Measurements from ENCODE around the gene KIF3C.
A peak's percentile ranks its signal among the peaks of the same experiment; 100 is the strongest.
"Not testable (repeated sequence)": the region's sequence is repeated elsewhere in the genome, so short reads cannot be mapped to it uniquely, and the experiment has no call there.

KIF3C gene

DNA sequence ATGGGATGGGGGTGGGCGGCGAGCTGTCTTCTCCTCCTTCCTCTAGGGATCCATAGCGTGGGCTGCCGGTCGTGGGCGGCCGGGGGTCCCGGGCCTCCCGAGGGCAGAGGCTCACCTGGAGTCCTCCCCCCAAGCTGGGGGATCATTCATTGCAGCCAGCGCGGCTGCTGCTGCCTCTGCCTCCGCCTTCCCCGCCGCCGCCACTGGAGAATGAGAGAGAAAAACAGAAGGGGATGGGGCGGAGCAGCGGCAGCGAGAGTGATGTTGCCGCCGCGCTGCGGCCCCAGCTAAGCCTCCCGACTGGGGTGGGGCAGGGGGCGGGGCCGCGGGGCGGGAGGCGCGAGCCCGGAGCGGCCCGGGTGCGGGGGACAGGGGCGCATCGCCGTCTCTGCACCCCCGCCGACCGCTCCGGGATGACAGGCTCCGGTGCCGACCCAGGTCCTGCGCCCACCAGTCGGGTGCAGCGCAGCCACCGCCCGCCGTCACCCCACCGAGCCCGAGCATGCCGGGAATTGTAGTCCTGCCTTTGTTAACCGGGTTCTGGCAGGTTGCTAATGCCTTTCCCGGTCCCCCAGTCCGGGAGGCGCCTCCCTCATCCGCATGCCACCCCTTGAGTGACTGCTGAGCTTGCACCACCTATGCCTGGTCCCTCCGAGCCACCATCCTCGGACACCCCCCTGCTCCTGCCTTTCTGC lies at the start of gene KIF3C:
Gene KIF3C, minus strand, starts transcription at position 225 of the 695 bp plus-strand sequence. CDS start 580 bp downstream, outside the sequence.
- DNase-seq (ENCODE audit: low read depth in 2 of 2): peak; percentile 31 to 36

DNA sequence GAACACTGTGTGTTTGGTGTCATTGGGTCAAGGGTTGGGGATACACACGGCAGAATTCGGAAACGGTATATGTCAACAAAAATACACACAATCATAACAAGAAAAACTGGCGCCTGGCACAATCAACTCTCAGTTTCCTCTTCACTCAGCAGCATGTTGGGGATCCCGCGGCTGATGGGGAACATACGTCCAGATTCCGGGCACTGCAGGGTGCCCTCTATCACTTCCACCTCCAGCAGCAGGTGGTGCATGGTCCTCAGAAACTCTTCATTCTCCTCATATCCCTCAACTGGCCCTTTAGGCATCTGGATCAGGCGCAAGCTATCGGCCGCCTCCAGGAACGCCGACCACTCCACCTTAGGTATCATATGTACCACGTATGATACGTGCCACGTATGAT lies 45.8 kb upstream of the KIF3C start:
- not testable (repeated sequence) for DNase-seq (ENCODE audit: low read depth in 2 of 2)

DNA sequence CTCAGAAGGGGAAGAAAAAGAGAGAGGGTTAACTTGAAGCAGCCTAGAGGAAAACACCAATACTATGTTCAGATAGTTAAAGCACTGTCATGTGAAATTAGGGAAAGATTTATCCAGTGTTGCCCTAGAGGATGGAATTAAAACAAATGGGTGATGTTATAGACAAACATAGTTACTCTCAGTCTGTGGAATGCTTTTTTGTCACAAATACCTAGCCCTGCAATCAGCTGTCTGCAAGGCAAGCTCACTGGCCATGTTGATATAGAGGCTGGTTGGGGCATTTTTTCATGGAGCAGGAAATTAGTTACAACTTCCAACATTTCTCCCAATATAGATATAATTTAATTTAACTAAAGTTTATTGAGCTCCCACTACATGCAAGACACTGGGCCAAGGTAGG lies 43.2 kb upstream of the KIF3C start:
- DNase-seq (ENCODE audit: low read depth in 2 of 2): no peak

DNA sequence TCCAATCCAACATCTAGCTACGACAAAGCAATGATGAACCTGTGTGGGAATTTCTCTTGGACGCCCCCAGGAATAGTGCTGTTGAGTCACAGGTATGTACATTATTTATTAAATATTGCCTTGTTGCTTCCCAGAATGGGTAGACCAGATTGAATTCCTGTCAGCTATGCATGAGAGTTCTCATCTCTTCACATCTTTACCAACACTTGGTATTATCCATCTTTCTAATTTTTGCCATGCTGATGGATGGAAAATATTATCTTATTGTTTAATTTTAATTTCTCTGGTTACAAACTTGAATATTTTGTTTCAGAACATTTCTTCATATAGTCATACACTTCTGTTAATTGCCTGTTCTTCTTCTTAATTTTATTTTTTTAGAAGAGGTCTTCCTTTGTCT lies 42.0 kb upstream of the KIF3C start:
- DNase-seq (ENCODE audit: low read depth in 2 of 2): no peak

DNA sequence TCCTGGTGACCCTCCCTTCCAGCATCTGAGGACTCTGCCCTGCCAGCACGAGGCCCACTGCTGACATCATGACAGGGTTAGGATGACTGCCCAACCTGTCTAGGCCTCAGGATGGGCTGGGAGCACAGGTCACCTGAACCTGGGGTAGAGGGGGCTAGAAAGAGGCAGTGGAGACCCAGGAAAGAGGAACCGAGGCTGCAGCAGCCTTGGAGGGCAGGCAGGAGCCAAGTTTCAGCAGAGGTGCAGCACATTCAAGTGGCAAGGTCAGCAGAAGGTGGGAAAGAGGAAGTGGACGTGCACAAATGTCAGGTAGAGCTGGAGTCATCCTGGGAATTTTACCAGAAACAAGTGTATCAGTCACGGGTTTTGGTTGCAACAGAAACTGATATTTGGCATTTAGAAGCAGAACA lies 37.9 kb upstream of the KIF3C start:
- DNase-seq (ENCODE audit: low read depth in 2 of 2): no peak

DNA sequence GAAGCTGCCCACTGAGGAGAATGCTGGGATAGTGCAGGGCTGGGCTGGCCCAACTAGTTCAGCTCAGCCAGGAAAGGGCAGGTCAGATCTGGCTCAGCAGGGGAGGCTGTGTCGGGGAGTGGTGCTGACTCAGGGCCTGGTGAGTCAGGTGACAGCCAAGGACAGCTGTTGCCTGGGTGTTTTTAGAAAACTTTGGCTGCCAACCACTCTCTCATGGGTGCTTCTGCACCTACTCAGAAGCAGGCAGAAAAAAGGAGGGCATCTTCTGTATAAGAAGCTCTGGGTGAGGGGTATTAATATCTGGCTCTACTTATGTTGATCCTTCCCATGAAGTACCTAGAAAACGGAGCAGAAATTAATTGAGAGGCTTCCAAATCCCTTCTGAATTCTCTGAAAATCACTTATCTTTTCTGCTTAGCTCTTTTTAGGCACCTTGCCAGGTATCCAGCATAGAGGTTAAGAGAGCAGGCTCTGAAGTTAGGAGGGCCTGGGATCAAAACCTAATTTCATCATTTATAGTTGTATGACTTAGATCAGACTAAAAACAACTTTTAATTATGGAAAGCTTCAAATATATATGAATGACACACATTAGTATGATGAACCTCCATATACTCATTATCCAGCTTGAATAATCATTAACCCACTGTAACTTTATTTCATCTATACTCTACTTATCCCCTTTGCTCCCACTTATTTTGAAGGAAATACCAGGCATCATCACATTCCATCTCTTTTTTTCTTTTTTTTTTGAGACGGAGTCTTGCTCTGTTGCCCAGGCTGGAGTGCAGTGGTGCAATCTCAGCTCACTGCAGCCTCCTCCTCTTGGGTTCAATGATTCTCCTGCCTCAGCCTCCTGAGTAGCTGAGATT lies 36.1 kb upstream of the KIF3C start:
- DNase-seq (ENCODE audit: low read depth in 2 of 2): no peak

DNA sequence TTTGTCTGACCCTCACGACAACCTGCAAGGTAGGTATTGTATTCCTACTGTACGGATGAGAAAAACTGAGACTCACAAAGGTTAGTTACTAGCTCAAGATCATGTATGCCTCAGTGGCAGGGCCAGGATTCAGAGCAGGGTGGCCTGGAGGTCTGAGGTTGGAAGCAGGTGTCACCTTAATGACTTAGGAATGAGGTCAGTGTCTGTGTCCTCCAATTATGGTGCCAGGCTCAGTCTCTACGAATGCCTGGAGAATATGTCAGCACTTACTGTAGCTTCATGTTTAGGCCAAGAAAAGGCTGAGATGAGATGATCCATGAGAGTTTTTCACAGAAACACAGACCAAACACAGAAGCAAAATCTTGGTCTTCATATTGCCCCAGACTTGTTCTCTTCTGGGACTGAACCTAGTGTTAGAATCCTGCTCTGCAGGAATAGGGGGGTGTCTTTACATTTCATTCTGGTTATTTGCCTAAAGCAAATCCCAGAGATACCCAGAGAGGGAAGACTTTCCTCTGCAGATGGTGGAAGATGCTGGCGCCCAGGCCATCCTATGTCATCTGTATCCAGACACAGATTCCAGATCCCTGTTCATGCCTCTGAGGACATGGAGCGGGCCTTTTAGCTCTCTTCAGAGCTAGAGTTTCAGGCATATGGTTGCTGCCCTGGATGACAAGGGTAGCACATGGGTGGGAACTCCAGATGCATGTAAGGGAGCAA lies 35.3 kb upstream of the KIF3C start:
- DNase-seq (ENCODE audit: low read depth in 2 of 2): no peak

DNA sequence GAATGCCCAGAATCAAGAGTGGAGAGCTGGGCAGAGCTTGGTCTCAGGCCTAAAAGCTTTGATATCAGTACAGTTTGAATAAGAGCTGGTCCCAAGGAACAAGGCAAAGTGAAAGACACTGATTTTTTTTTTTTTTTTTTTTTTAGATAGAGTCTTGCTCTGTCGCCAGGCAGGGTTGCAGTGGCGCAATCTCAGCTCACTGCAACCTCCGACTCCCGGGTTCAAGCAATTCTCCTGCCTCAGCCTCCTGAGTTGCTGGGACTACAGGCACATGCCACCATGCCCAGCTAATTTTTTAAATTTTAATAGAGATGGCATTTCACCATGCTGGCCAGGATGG lies 34.4 kb upstream of the KIF3C start:
- DNase-seq (ENCODE audit: low read depth in 2 of 2): not testable (repeated sequence)

DNA sequence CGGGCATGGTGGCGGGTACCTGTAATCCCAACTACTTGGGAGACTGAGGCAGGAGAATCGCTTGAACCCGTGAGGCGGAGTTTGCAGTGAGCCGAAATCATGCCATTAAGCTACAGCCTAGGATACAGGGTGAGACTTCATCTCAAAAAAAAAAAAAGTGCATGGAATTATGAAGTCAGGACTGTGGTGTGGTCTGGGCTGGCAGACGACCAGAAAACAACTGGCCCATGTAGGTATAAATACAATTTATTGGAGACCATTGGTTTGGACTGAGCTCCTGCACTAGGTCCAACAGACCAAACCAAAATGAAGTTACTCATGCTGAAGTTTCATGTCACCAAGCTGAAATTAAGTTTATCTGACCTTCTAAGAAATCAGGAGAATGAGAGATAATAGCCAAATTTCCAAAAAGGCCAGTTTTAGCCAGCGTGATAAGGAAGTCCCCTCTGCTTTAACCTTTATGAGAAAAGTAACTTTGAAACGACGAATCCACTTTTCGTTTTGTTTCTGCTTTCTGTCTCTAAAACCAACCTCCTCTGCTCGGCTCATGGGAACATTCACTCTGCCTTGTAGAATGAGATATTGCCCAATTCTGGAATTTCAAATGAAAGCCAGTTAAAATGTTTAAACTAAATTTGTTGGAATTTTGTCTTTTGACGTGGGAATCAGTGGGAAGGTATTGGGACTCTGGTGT lies 33.9 kb upstream of the KIF3C start:
- DNase-seq (ENCODE audit: low read depth in 2 of 2): no peak

DNA sequence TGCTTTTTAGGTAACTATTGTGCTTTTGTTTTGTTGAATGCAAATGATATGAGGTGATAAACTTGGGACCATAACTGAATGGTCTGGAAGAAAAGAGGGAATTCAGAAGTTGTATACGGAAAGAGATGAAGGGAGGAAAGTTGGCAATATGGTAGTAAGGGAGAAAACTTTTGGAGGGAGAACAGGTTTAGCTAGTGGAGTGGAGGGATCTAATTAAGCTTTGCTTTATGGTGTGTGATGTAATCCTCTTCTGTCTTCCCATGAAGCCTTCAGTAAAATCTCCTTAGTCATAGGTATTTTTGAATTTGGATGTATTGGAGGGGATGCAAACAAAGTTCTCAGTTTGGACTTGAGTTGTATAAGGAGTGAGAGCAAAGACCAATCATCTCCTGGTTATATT lies 31.4 kb upstream of the KIF3C start:
- DNase-seq (ENCODE audit: low read depth in 2 of 2): no peak

DNA sequence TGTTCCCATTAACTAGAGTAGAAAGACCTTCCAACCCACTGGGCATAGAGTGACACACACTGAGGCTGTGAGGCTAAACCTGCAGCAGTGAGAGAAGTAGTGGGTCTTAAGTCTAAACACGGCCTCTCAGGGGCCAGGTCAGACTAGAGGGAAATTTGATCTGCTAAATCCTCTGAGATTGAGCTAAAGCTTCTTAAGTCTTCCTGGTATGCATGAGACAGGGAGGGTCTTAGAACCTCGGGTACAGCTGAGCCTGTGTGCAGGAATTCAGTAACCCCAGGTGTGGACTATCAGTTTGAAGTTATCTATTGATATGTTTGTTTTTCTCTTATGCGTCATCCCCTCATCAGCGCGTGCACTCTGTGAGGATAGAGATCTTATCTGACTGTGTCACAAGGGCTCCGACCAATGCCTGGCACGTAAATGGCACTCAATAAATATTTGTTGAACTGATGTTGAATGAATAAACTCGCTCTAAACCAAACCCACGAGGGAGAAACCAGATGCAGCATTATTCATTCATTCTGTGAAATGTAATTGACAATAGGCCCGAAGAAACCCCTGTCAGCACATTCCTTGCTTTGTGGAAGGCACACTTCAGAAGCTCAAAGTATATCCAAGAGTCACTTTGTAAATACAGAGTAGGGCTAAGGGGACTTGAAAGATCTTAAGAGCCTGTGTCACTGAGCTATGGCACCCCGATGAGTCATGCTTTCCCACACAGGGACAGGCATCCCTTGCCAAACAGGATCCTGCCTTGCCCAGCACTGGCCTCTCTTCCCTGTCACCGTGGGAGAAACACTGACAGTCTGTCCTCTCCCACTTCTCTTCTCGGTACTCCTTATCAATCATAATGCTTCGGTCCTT lies 29.9 kb upstream of the KIF3C start:
- DNase-seq (ENCODE audit: low read depth in 2 of 2): no peak

DNA sequence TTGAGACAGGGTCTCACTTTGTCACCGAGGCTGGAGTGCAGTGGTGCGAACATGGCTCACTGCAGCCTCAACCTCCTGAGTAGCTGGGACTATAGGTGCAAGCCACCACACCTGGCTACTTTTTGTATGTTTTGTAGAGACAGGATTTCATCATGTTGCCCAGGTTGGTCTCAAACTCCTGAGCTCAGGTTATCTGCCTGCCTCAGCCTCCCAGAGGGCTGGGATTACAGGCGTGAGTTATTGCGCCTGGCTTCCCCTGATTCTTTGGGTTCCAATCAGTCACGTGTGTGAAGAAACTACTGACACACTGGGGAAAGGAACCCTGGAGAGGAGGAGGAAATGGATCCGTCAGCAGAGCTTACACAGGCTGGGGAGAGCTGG lies 29.3 kb upstream of the KIF3C start:
- no peak for DNase-seq (ENCODE audit: low read depth in 2 of 2)

DNA sequence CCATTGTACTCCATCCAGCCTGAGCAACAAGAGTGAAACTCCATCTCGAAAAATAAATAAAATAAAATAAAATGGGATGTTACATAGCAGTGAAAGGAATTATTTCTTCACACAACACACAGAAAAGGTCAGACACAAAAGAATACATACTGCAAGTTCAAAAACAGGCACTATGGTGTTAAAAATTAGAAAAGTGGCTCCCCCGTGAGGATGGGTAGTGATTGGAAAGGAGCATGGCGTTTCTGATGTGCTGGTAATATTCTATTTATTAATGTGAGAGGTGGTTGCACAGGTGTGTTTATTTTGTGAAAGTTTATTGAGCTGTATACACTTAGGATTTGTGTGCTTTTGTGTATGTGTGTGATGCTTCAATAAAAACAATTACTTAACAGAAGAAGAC lies 28.6 kb upstream of the KIF3C start:
- no peak for DNase-seq (ENCODE audit: low read depth in 2 of 2)

DNA sequence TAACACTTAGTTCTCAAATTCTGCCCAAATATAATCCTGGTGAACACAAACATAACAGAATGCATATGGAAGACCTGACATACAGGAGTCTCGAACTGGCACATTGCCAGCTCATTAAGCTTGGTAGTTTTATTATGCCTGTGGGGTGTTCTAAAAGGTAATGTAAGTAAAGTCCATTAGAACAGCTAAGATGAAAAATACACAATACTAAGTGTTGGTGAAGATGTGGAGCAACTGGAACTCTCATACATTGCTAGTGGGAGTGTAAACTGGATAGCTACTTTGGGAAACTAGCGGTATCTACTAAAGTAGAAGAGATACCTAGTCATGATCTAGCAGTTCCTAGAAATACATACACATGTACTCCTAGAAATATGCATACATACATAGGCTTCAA lies 27.3 kb upstream of the KIF3C start:
- DNase-seq (ENCODE audit: low read depth in 2 of 2): no peak

DNA sequence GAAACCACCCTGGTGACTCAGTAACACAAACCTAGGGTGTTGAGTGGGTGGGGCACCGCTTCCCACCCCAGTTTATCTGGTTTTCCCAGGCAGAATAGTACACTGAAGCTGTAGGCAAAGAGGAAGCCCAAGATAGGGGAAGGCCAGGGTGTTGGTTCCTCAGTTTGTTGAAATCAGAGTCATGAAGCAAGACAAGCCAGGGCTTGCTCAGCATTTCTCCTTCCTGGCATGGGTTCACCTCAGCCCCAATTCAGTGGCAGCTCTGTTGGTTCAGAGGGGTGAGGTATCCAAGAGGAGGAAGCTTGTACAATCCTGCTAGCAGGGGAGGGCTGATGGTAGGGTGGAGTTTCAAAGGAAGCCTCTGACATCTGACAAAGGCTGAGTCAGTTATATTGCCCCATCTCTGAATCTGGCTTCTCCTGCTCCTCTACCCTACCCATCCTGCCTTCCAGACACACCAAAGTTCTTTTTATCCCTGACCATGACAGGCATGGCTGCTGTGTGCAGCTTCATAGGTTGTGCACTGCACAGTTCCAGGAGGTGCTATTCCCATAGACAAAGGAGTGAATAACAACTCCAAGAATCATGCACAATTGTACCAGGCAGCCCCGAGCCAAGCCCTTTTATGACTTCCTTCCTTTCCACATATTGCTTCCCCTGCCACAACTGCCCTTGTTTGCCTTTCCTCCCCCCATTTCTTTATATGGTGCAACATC lies 26.7 kb upstream of the KIF3C start:
- DNase-seq (ENCODE audit: low read depth in 2 of 2): no peak

DNA sequence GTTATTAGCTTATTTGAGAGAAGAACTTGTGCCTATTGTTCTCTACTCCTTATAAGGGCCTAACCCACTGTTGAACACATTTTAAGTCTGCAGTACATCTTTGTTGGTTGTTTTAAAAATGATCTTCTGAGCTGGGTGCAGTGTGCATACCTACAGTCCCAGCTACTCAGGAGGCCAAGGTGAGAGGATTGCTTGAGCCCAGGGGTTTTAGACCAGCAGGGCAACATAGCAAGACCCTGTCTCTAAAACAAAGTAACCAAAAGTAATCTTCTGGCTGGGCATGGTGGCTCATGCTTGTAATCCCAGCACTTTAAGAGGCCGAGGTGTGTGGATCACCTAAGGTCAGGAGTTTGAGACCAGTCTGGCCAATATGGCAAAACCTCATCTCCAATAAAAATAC lies 25.8 kb upstream of the KIF3C start:
- no peak for DNase-seq (ENCODE audit: low read depth in 2 of 2)

DNA sequence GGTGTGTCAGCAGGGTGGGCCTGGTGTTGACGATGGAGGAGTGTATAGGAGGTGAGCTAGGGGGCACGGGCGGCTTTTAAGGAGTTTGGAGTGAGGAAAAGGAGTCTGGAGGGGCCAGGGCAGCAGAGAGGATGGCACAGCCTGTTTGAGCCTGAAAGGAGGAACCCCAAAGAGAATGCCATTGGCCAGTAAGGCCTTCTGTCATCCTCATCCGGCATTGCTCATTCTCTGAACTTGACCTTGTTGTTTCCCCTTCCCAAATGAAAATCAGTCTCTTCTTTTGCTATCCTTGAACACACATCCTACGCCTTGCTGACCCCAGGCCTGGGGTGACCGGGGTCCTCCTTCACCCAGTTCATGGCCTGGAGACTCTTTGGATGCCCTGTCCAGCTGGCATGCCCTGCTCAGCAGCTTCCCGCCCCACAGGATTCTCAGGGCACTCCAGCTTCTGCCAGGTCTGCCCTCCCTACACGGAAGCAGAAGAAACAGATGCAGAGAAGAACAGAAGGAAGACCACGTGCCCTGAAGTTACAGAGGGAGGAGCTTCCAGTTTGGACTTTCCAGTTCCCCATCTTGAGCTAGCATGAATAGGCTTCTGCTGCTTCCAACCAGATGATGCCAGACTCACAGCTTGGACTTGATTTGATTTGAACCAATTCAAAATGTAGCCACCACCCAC lies 20.5 kb upstream of the KIF3C start:
- DNase-seq (ENCODE audit: low read depth in 2 of 2): no peak

DNA sequence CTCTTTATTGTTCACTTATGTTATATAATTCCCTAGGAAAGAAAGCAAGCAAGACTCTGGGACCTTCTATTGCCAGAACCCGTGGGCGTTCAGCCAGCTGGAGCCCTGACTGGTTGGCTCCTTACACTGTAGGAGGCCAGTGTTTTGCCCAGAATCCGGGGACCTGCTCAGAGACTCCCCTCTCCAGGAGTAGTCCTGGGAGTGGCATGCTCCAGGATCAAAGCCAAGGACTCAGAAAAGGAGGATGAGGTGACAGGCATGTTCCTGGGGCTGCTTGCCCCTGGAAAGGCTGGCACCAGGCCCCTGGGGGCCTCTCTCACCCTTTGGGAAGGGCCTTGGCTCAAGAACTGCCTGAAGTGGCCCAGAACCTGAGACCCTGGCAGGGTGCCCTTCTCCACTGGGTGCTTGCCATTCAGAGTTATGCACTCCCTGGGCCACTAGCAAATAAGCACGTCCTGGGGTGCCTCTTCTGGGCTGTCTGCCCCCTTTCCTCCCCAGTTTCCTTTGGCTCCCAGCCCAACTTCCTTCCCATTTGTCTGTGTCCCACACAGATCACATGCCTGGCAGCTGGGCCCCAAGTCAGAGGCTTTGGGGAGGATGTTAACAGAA lies 19.6 kb upstream of the KIF3C start:
- no peak for DNase-seq (ENCODE audit: low read depth in 2 of 2)

DNA sequence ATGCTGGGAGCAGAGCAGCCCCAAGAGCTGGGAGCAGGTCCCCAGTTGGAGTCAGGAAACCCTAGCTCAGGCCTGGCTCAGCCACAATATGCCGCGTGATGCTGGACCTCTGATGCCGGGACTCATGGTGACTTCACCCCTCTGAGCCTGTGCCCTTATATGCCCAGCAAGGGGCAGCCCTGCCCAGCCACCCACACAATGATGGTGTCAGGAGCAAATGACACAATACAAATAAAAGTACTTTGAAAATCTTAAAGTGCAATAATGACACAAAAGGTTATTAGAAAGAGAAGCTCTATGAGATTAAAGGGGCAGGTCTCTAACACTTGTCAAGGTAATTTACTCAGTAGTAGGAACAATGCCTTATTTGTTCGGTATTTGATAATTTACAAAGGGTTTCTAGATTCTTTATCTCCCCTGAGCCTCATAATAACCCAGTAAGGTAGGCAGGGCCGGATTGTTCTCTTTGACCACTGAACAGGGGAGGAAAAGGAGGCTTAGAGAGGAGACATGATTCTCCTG lies 18.3 kb upstream of the KIF3C start:
- no peak for DNase-seq (ENCODE audit: low read depth in 2 of 2)
